ENCODE data around the gene ATG101.

- TF ChIP-seq POLR2AphosphoS5 (IDR thresholded peaks at IDR 0.05; ENCODE audit: low read depth, low read length) (no peak), BCL11A (IDR thresholded peaks at IDR 0.05; ENCODE audit: low read depth in 2 of 2, low read length in 2 of 2) (no peak), CEBPB (IDR thresholded peaks at IDR 0.05; ENCODE audit: low read depth, low read length) (no peak), JUN (IDR thresholded peaks at IDR 0.05; ENCODE audit: low read depth, low read length) (no peak), TBP (IDR thresholded peaks at IDR 0.05; ENCODE audit: low read depth, low read length) (no peak), TAF1 (IDR thresholded peaks at IDR 0.05; ENCODE audit: low read depth, low read length) (no peak)
- TF ChIP-seq, protein P1, sequence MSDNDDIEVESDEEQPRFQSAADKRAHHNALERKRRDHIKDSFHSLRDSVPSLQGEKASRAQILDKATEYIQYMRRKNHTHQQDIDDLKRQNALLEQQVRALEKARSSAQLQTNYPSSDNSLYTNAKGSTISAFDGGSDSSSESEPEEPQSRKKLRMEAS (IDR thresholded peaks at IDR 0.05) = no peak
- TF ChIP-seq, protein P2, sequence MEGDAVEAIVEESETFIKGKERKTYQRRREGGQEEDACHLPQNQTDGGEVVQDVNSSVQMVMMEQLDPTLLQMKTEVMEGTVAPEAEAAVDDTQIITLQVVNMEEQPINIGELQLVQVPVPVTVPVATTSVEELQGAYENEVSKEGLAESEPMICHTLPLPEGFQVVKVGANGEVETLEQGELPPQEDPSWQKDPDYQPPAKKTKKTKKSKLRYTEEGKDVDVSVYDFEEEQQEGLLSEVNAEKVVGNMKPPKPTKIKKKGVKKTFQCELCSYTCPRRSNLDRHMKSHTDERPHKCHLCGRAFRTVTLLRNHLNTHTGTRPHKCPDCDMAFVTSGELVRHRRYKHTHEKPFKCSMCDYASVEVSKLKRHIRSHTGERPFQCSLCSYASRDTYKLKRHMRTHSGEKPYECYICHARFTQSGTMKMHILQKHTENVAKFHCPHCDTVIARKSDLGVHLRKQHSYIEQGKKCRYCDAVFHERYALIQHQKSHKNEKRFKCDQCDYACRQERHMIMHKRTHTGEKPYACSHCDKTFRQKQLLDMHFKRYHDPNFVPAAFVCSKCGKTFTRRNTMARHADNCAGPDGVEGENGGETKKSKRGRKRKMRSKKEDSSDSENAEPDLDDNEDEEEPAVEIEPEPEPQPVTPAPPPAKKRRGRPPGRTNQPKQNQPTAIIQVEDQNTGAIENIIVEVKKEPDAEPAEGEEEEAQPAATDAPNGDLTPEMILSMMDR (IDR thresholded peaks at IDR 0.05; ENCODE audit: control extremely low read depth in 1 of 3, insufficient read depth in 1 of 3, low read depth in 1 of 3, low read length in 3 of 3) = no peak
Measured at GRCh38 chr12:52066346-52067080, 3.3 kb upstream of the ATG101 start.

All from H1 (cell line).